IMR-90 (cell line): ENCODE data around the gene CAPN8. TPM values are rescaled to one million over a fixed set of nuclear protein-coding genes. Genes with fewer than 3 reads are reported as not detected.

Experiments used
- ATAC-seq: fragments of 200-7000 bp; cut with Tn5 transposase; 2 replicates; pipeline ENCODE4 v1.9.1; 2020; ENCODE audit warnings: low read depth, mild to moderate bottlenecking, moderate library complexity
- BruUV-seq: library from RNA; stranded (reverse); fragments of 400-500 nt; replicated peaks from 2 replicates; lab custom pipeline; 2021; lab: Mats Ljungman, UMichigan
- CTCF ChIA-PET: fragments of 300-600 bp; formaldehyde crosslinking; extraction: SDS; loops from one replicate; lab custom pipeline; 2021; ENCODE audit warnings: antibody characterized with exemption; lab: Yijun Ruan, JAX
- POLR2A ChIA-PET: fragments of 300-600 bp; sonication (Branson Sonifier 250); formaldehyde crosslinking; loops from one replicate; lab custom pipeline; 2022; ENCODE audit warnings: antibody characterized with exemption; ENCODE audit not compliant: unreplicated experiment; lab: Charles Lee
- DNase-seq: peaks from one replicate; pipeline ENCODE4 v3.0.0; 2013
- H2AFZ ChIP-seq: replicated peaks from 2 replicates; pipeline ENCODE3; 2013; ENCODE audit warnings: low read length, mild to moderate bottlenecking; ENCODE audit not compliant: poor library complexity
- H2AK5ac ChIP-seq: 2 replicates; pipeline ENCODE4 v1.6.1; 2013; ENCODE audit warnings: low read depth, low read length, inconsistent platforms
- H2AK9ac ChIP-seq: replicated peaks from 2 replicates; pipeline ENCODE3; 2013; ENCODE audit warnings: mild to moderate bottlenecking, low read depth, low read length, moderate library complexity; ENCODE audit not compliant: poor library complexity
- H2BK120ac ChIP-seq: 2 replicates; pipeline ENCODE4 v1.6.1; 2013; ENCODE audit warnings: low read depth, low read length, inconsistent platforms
- H2BK15ac ChIP-seq: 3 replicates; pipeline ENCODE4 v1.6.1; 2013; ENCODE audit warnings: low read depth, low read length, inconsistent platforms
- H2BK20ac ChIP-seq: 2 replicates; pipeline ENCODE4 v1.6.1; 2013; ENCODE audit warnings: low read depth, mild to moderate bottlenecking, inconsistent platforms, low read length, moderate library complexity
- H2BK5ac ChIP-seq: 2 replicates; pipeline ENCODE4 v1.6.1; 2013; ENCODE audit warnings: mild to moderate bottlenecking, low read depth, low read length, inconsistent platforms; ENCODE audit not compliant: poor library complexity, severe bottlenecking
- H3K14ac ChIP-seq: replicated peaks from 2 replicates; pipeline ENCODE4 v1.6.1; 2013; ENCODE audit warnings: low read depth, low read length, inconsistent platforms
- H3K18ac ChIP-seq: 2 replicates; pipeline ENCODE4 v1.6.1; 2013; ENCODE audit warnings: low read depth, low read length, control low read depth
- H3K23ac ChIP-seq: 2 replicates; pipeline ENCODE4 v1.6.1; 2013; ENCODE audit warnings: low read depth, low read length, inconsistent platforms
- H3K27ac ChIP-seq: 2 replicates; pipeline ENCODE4 v1.5.1; 2013; ENCODE audit warnings: mild to moderate bottlenecking, control low read depth, low read length; ENCODE audit not compliant: insufficient read depth
- H3K27me3 ChIP-seq: 2 replicates; pipeline ENCODE4 v1.6.1; 2013; ENCODE audit warnings: low read length; ENCODE audit not compliant: control insufficient read depth, insufficient read depth
- H3K36me3 ChIP-seq: 2 replicates; pipeline ENCODE4 v1.6.1; 2013; ENCODE audit warnings: low read length, mixed read lengths; ENCODE audit not compliant: control insufficient read depth, insufficient read depth
- H3K4ac ChIP-seq: 2 replicates; pipeline ENCODE4 v1.6.1; 2013; ENCODE audit warnings: low read depth, low read length, inconsistent platforms
- H3K4me1 ChIP-seq: 2 replicates; pipeline ENCODE4 v1.6.1; 2013; ENCODE audit warnings: low read length, mixed read lengths; ENCODE audit not compliant: control insufficient read depth, insufficient read depth
- H3K4me2 ChIP-seq: 2 replicates; pipeline ENCODE4 v1.6.1; 2013; ENCODE audit warnings: low read depth, mild to moderate bottlenecking, control low read depth, low read length, moderate library complexity
- H3K4me3 ChIP-seq: 2 replicates; pipeline ENCODE4 v1.5.1; 2013; ENCODE audit warnings: low read depth, mild to moderate bottlenecking, control low read depth, low read length, moderate library complexity; ENCODE audit not compliant: insufficient read depth
- H3K56ac ChIP-seq: 2 replicates; pipeline ENCODE4 v1.6.1; 2013; ENCODE audit warnings: low read length, inconsistent platforms; ENCODE audit not compliant: insufficient read depth; ENCODE audit errors: extremely low read depth
- H3K79me1 ChIP-seq, 2 experiments: 2 replicates each; pipeline ENCODE4 v1.6.1; 2013; ENCODE audit warnings: low read length in 2 of 2, inconsistent platforms in 1 of 2, low read depth in 1 of 2
- H3K9ac ChIP-seq: 2 replicates; pipeline ENCODE4 v1.6.1; 2013; ENCODE audit warnings: low read depth, low read length, control low read depth
- H3K9me1 ChIP-seq: 2 replicates; pipeline ENCODE4 v1.6.1; 2013; ENCODE audit warnings: low read length, inconsistent platforms; ENCODE audit not compliant: insufficient read depth
- H3K9me3 ChIP-seq: 2 replicates; pipeline ENCODE4 v1.6.1; 2013; ENCODE audit warnings: low read length; ENCODE audit not compliant: control insufficient read depth, insufficient read depth
- H4K20me1 ChIP-seq: 2 replicates; pipeline ENCODE4 v1.6.1; 2013; ENCODE audit warnings: low read length, inconsistent platforms; ENCODE audit not compliant: insufficient read depth
- H4K5ac ChIP-seq: 2 replicates; pipeline ENCODE4 v1.6.1; 2013; ENCODE audit warnings: mild to moderate bottlenecking, low read depth, low read length, control low read depth
- H4K8ac ChIP-seq, 2 experiments: 2 replicates each; pipeline ENCODE4 v1.6.1; 2013; ENCODE audit warnings: low read depth in 2 of 2, low read length in 2 of 2, control low read depth in 1 of 2, inconsistent platforms in 1 of 2
- H4K91ac ChIP-seq: 2 replicates; pipeline ENCODE4 v1.6.1; 2013; ENCODE audit warnings: low read depth, low read length, inconsistent platforms; ENCODE audit not compliant: insufficient read depth
- CEBPB ChIP-seq: IDR thresholded peaks from 2 replicates; pipeline ENCODE4 v1.6.1; 2012; ENCODE audit warnings: low read depth, low read length, improper control_type of control experiment
- CHD1 ChIP-seq: IDR thresholded peaks from 2 replicates; pipeline ENCODE4 v1.6.1; 2012; ENCODE audit warnings: low read depth, low read length, improper control_type of control experiment
- FOS ChIP-seq: fragments of 150-350 bp; IDR thresholded peaks from 2 replicates; pipeline ENCODE4 v1.6.1; 2016; ENCODE audit warnings: low read depth, low read length
- MAFK ChIP-seq: IDR thresholded peaks from 2 replicates; pipeline ENCODE4 v1.6.1; 2012; ENCODE audit warnings: low read depth, low read length, improper control_type of control experiment
- MAZ ChIP-seq: IDR thresholded peaks from 2 replicates; pipeline ENCODE4 v1.6.1; 2012; ENCODE audit warnings: low read depth, mild to moderate bottlenecking, low read length, improper control_type of control experiment, moderate library complexity, borderline replicate concordance
- MXI1 ChIP-seq: IDR thresholded peaks from 2 replicates; pipeline ENCODE4 v1.6.1; 2012; ENCODE audit warnings: low read depth, mild to moderate bottlenecking, low read length, moderate library complexity, borderline replicate concordance
- NFE2L2 ChIP-seq: fragments of 150-350 bp; IDR thresholded peaks from 2 replicates; pipeline ENCODE4 v1.6.1; 2016; ENCODE audit warnings: low read depth, mild to moderate bottlenecking, low read length
- POLR2A ChIP-seq: IDR thresholded peaks from 2 replicates; pipeline ENCODE4 v1.6.1; 2012; ENCODE audit warnings: mild to moderate bottlenecking, low read depth, low read length
- RAD21 ChIP-seq: IDR thresholded peaks from 2 replicates; pipeline ENCODE4 v1.6.1; 2012; ENCODE audit warnings: low read length, improper control_type of control experiment
- RCOR1 ChIP-seq: IDR thresholded peaks from 2 replicates; pipeline ENCODE4 v1.6.1; 2012; ENCODE audit warnings: mild to moderate bottlenecking, low read length, improper control_type of control experiment; ENCODE audit not compliant: insufficient replicate concordance
- RFX5 ChIP-seq: IDR thresholded peaks from 2 replicates; pipeline ENCODE4 v1.8.0; 2012; ENCODE audit warnings: low read depth, mild to moderate bottlenecking, low read length, moderate library complexity
- SMC3 ChIP-seq: fragments of 150-350 bp; IDR thresholded peaks from 2 replicates; pipeline ENCODE4 v1.6.1; 2016; ENCODE audit warnings: low read depth, mild to moderate bottlenecking, antibody characterized with exemption, low read length, moderate library complexity
- WGBS, 2 experiments: methylation state at CpG; one replicate each; pipeline versions ENCODE4 v1.1.5 to v1.1.7; 2013; ENCODE audit warnings: missing lambda C conversion rate in 2 of 2; ENCODE audit not compliant: insufficient read length in 1 of 2; ENCODE audit errors: extremely low coverage in 2 of 2; 5-methylcytosine and 5-hydroxymethylcytosine counted together
- dilution Hi-C: fragments of 300-500 bp; cut with HindIII; formaldehyde crosslinking; loops from one replicate; pipeline ENCODE4 v1.14.3; 2018; ENCODE audit warnings: low sequenced_read_pairs; ENCODE audit not compliant: unreplicated experiment
- in situ Hi-C: fragments of 300-500 bp; cut with MboI; formaldehyde crosslinking; loops from 3 replicates; pipeline ENCODE4 v1.14.3; 2019; ENCODE audit warnings: low sequenced_read_pairs, inconsistent platforms, mixed read lengths
- intact Hi-C: fragments of 100-400 bp; cut with micrococcal nuclease; formaldehyde crosslinking; loops from 2 replicates; pipeline ENCODE4 v1.10.0; 2022
- polyA plus RNA-seq, 3 experiments: library from polyadenylated mRNA; depleted of rRNA; stranded (reverse); fragments of >200 nt; gene quantifications; 2 replicates each; pipeline ENCODE4 v1.2.3, GENCODE V29; 2012; ENCODE audit warnings: low replicate concordance in 1 of 3
- total RNA-seq: library from RNA; depleted of rRNA; stranded (reverse); fragments of >200 nt; gene quantifications from 2 replicates; pipeline ENCODE4 v1.2.3, GENCODE V29; 2012
- TF ChIP-seq, protein P1 (sequence below): fragments of 150-350 bp; IDR thresholded peaks from 2 replicates; pipeline ENCODE4 v1.6.1; 2017; ENCODE audit warnings: mild to moderate bottlenecking, antibody characterized with exemption, low read length, low read depth
- TF ChIP-seq, protein P2 (sequence below): fragments of 150-350 bp; IDR thresholded peaks from 2 replicates; pipeline ENCODE4 v1.6.1; 2016; ENCODE audit warnings: low read depth, mild to moderate bottlenecking, low read length, moderate library complexity, borderline replicate concordance
- TF ChIP-seq, protein P3 (sequence below): conservative IDR thresholded peaks from 2 replicates; pipeline ENCODE4 v1.5.1; 2012; ENCODE audit warnings: mild to moderate bottlenecking, low read depth, low read length, improper control_type of control experiment

CAPN8 gene
- total and polyA plus RNA-seq, 2 of the 4 experiments (the other 2 are of a cell fraction), result not detected

DNA sequence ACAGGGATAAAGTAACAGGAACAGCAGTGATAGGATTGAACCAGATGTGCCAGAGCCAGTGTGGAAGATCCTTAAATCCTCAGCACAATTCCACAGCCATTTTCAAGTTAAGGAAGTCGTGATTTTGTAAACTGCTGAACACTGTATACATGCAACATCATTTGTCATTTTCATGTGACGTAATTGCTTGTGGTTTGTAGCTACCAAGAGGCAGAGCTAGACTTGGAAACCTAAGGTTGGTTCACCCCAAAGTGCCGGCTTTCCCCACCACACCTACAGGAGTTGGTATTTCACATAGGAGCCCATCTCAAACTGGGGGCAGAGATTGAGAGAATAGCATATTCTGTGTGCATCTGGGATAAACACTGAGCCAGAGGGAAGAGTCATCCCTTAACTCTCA is 113.9 kb downstream of the CAPN8 start:
- H4K91ac ChIP-seq, result no peak overlapping the region
- H2AK9ac ChIP-seq, result no peak overlapping the region
- no peak overlapping the region for H2BK15ac ChIP-seq
- H3K27me3 ChIP-seq, result peaks cover 20% of the 10 kb centered on the region
- BruUV-seq, result no TSS peak
- no peaks in the 10 kb centered on the region for H3K9me1 ChIP-seq
- DNase-seq (peak; percentile 15), ATAC-seq (no peak)
- no peak overlapping the region for H3K4me2 ChIP-seq
- dilution Hi-C loops, result no loop called here
- H2BK5ac ChIP-seq, result no peak overlapping the region
- H3K56ac ChIP-seq, result no peak overlapping the region
- POLR2A ChIA-PET, result no interaction called here
- H3K23ac ChIP-seq, result no peak overlapping the region
- no peak overlapping the region for H4K8ac ChIP-seq
- H2AFZ ChIP-seq, result no peak overlapping the region
- TF ChIP-seq MXI1, result no peak
- TF ChIP-seq, protein P1, sequence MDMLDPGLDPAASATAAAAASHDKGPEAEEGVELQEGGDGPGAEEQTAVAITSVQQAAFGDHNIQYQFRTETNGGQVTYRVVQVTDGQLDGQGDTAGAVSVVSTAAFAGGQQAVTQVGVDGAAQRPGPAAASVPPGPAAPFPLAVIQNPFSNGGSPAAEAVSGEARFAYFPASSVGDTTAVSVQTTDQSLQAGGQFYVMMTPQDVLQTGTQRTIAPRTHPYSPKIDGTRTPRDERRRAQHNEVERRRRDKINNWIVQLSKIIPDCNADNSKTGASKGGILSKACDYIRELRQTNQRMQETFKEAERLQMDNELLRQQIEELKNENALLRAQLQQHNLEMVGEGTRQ, result no peak
- TF ChIP-seq RCOR1, result no peak
- TF ChIP-seq MAFK, result no peak
- TF ChIP-seq, protein P2, sequence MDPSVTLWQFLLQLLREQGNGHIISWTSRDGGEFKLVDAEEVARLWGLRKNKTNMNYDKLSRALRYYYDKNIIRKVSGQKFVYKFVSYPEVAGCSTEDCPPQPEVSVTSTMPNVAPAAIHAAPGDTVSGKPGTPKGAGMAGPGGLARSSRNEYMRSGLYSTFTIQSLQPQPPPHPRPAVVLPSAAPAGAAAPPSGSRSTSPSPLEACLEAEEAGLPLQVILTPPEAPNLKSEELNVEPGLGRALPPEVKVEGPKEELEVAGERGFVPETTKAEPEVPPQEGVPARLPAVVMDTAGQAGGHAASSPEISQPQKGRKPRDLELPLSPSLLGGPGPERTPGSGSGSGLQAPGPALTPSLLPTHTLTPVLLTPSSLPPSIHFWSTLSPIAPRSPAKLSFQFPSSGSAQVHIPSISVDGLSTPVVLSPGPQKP, result no peak
- no peak for TF ChIP-seq POLR2A
- no peak for TF ChIP-seq CEBPB
- no peak for TF ChIP-seq CHD1
- no peak for TF ChIP-seq RAD21
- TF ChIP-seq NFE2L2, result no peak
- TF ChIP-seq FOS, result no peak
- TF ChIP-seq, protein P3, sequence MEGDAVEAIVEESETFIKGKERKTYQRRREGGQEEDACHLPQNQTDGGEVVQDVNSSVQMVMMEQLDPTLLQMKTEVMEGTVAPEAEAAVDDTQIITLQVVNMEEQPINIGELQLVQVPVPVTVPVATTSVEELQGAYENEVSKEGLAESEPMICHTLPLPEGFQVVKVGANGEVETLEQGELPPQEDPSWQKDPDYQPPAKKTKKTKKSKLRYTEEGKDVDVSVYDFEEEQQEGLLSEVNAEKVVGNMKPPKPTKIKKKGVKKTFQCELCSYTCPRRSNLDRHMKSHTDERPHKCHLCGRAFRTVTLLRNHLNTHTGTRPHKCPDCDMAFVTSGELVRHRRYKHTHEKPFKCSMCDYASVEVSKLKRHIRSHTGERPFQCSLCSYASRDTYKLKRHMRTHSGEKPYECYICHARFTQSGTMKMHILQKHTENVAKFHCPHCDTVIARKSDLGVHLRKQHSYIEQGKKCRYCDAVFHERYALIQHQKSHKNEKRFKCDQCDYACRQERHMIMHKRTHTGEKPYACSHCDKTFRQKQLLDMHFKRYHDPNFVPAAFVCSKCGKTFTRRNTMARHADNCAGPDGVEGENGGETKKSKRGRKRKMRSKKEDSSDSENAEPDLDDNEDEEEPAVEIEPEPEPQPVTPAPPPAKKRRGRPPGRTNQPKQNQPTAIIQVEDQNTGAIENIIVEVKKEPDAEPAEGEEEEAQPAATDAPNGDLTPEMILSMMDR, result no peak
- no peak for TF ChIP-seq RFX5
- TF ChIP-seq MAZ, result no peak
- no peak for TF ChIP-seq SMC3
- no peak overlapping the region for H3K27ac ChIP-seq
- H4K5ac ChIP-seq, result no peak overlapping the region
- H4K20me1 ChIP-seq, result no peaks in the 10 kb centered on the region
- no peak overlapping the region for H3K9ac ChIP-seq
- H2BK20ac ChIP-seq, result no peak overlapping the region
- H3K79me1 ChIP-seq, result no peaks in the 10 kb centered on the region
- CTCF ChIA-PET, result no interaction called here
- no peak overlapping the region for H2AK5ac ChIP-seq
- in situ Hi-C loops, result no loop called here
- no peak overlapping the region for H2BK120ac ChIP-seq
- no peak overlapping the region for H3K4me3 ChIP-seq
- H3K4ac ChIP-seq, result no peak overlapping the region
- no peak overlapping the region for H3K14ac ChIP-seq
- WGBS, 2 experiments, result no CpG with 5 or more reads among the region's 3 CpGs
- no peaks in the 10 kb centered on the region for H3K9me3 ChIP-seq
- no peak overlapping the region for H3K18ac ChIP-seq
- no peaks in the 10 kb centered on the region for H3K4me1 ChIP-seq
- intact Hi-C loops, result no loop called here
- H3K36me3 ChIP-seq, result no peaks in the 10 kb centered on the region
